Measurements from ENCODE around the gene RADIL.

Gene RADIL

GRCh38 chr7:4760952-4761351 is 122.6 kb downstream of the RADIL start (continued):
- TF ChIP-seq, protein P1, sequence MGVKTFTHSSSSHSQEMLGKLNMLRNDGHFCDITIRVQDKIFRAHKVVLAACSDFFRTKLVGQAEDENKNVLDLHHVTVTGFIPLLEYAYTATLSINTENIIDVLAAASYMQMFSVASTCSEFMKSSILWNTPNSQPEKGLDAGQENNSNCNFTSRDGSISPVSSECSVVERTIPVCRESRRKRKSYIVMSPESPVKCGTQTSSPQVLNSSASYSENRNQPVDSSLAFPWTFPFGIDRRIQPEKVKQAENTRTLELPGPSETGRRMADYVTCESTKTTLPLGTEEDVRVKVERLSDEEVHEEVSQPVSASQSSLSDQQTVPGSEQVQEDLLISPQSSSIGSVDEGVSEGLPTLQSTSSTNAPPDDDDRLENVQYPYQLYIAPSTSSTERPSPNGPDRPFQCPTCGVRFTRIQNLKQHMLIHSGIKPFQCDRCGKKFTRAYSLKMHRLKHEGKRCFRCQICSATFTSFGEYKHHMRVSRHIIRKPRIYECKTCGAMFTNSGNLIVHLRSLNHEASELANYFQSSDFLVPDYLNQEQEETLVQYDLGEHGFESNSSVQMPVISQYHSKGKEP (tag by site-specific recombination; IDR thresholded peaks at IDR 0.05), result no peak
- TF ChIP-seq ZNF555 (tag by site-specific recombination; conservative IDR thresholded peaks at IDR 0.05) (no peak), ZNF626 (tag by site-specific recombination; IDR thresholded peaks at IDR 0.05) (no peak), ZNF658 (tag by site-specific recombination; IDR thresholded peaks at IDR 0.05) (no peak), ZSCAN30 (tag by site-specific recombination; IDR thresholded peaks at IDR 0.05) (no peak), SETDB1 (IDR thresholded peaks at IDR 0.05; ENCODE audit: insufficient read length, low read length) (no peak), ZNF549 (tag by site-specific recombination; IDR thresholded peaks at IDR 0.05) (no peak)

- ChIA-PET CTCF (interaction anchor here (0.6 kb wide), 1 partner anchor 186 kb away, joined by 3 read pairs; no protein-coding TSS in a partner anchor), POLR2A (no interaction called here)
- no peak for TF ChIP-seq SP3 (tag by site-specific recombination; IDR thresholded peaks at IDR 0.05)
- TF ChIP-seq ZNF169 (tag by site-specific recombination; IDR thresholded peaks at IDR 0.05), result no peak
- TF ChIP-seq, protein P2, sequence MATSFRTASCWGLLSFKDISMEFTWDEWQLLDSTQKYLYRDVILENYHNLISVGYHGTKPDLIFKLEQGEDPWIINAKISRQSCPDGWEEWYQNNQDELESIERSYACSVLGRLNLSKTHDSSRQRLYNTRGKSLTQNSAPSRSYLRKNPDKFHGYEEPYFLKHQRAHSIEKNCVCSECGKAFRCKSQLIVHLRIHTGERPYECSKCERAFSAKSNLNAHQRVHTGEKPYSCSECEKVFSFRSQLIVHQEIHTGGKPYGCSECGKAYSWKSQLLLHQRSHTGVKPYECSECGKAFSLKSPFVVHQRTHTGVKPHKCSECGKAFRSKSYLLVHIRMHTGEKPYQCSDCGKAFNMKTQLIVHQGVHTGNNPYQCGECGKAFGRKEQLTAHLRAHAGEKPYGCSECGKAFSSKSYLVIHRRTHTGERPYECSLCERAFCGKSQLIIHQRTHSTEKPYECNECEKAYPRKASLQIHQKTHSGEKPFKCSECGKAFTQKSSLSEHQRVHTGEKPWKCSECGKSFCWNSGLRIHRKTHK (tag by site-specific recombination; IDR thresholded peaks at IDR 0.05), result no peak
- TF ChIP-seq ZNF654 (tag by site-specific recombination; IDR thresholded peaks at IDR 0.05; ENCODE audit: low read depth), result no peak
- Histone ChIP-seq H3K9me3 (ENCODE audit: control insufficient read depth, insufficient read depth, low read depth, low read length) (no peaks in the 10 kb centered on the region), H3K36me3 (ENCODE audit: control insufficient read depth in 2 of 2, insufficient read depth in 1 of 2, low read length in 2 of 2) (peaks cover 26 to 91% of the 10 kb centered on the region in 2 experiments; a peak in 2 of 3 replicates), H3K4me3 (ENCODE audit: low read depth, low read length) (no peak overlapping the region), H3K27ac (ENCODE audit: extremely low read depth, low read depth, low read length) (no peak overlapping the region), H3K4me1 (ENCODE audit: control insufficient read depth, insufficient read depth, low read length) (no peaks in the 10 kb centered on the region)
Measured at GRCh38 chr7:4759211-4759610, 124.3 kb downstream of the RADIL start.

DNA sequence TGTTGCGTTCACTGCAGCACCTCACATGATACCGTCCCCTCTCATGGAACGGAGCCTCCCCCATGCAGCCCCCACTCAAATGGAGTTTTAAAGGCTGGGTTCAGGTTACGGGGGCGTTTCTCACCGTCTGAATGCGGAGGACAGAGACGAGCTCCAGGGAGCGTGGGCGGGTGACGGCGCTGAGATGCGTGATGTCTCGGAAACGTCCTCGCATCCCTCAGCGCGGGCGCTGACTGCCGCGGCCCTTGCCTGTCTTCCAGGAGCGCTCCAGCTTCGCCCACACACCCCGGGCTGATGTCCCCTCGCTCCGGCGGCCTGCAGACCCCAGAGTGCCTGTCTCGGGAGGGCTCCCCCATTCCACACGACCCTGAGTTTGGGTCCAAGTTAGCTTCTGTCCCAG is 124.7 kb downstream of the RADIL start:
- H3K27ac ChIP-seq (ENCODE audit: extremely low read depth, low read depth, low read length), result no peak overlapping the region
- CTCF ChIA-PET, result interaction anchor here (0.6 kb wide), 1 partner anchor 185 kb away, joined by 3 read pairs; no protein-coding TSS in a partner anchor
- POLR2A ChIA-PET, result no interaction called here
- no peaks in the 10 kb centered on the region for H3K4me1 ChIP-seq (ENCODE audit: control insufficient read depth, insufficient read depth, low read length)
- H3K9me3 ChIP-seq (ENCODE audit: control insufficient read depth, insufficient read depth, low read depth, low read length), result no peaks in the 10 kb centered on the region
- no peak for TF ChIP-seq SCRT2 (tag by site-specific recombination; IDR thresholded peaks at IDR 0.05)
- no peak for TF ChIP-seq ZNF391 (tag by site-specific recombination; IDR thresholded peaks at IDR 0.05; ENCODE audit: borderline replicate concordance, low read depth)
- no peak overlapping the region for H3K4me3 ChIP-seq (ENCODE audit: low read depth, low read length)
- peaks cover 26 to 88% of the 10 kb centered on the region in 2 experiments; a peak in 2 of 3 replicates for H3K36me3 ChIP-seq (ENCODE audit: control insufficient read depth in 2 of 2, insufficient read depth in 1 of 2, low read length in 2 of 2)

DNA sequence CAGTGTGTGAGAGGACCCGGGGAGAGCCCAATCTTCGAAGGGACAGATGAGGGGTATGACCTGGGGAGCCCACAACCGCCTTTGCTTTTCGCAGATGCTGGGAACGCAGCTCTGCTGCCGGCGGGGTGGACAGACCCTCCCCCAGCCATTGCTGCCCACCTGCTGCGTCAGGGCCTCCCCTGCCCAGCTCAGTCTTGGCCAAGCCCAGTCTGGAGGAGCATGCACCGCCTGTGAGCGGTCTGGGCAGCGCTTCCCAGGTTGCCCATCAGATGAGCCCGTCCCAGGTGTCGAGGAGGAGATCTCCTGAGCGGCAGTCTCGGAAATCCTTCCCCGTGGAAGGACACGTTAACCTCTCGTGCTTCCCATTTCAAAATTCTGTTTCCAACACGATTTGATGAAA is 125.4 kb downstream of the RADIL start:
- ChIA-PET POLR2A (interaction anchor here (0.7 kb wide), 1 partner anchor 17 kb away, joined by 3 read pairs; no protein-coding TSS in a partner anchor), CTCF (no interaction called here)
- Histone ChIP-seq H3K4me3 (ENCODE audit: low read depth, low read length) (no peak overlapping the region), H3K9me3 (ENCODE audit: control insufficient read depth, insufficient read depth, low read depth, low read length) (no peaks in the 10 kb centered on the region), H3K27ac (ENCODE audit: extremely low read depth, low read depth, low read length) (no peak overlapping the region), H3K4me1 (ENCODE audit: control insufficient read depth, insufficient read depth, low read length) (no peaks in the 10 kb centered on the region), H3K36me3 (ENCODE audit: control insufficient read depth in 2 of 2, insufficient read depth in 1 of 2, low read length in 2 of 2) (peaks cover 26 to 81% of the 10 kb centered on the region in 2 experiments; a peak in 2 of 3 replicates)
- TF ChIP-seq, protein P3, sequence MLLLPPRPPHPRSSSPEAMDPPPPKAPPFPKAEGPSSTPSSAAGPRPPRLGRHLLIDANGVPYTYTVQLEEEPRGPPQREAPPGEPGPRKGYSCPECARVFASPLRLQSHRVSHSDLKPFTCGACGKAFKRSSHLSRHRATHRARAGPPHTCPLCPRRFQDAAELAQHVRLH (tag by site-specific recombination; IDR thresholded peaks at IDR 0.05), result no peak
- TF ChIP-seq ZNF473 (tag by site-specific recombination; IDR thresholded peaks at IDR 0.05) (no peak), BCL6B (tag by site-specific recombination; IDR thresholded peaks at IDR 0.05) (no peak), INSM2 (tag by site-specific recombination; IDR thresholded peaks at IDR 0.05) (no peak), TCF7L2 (IDR thresholded peaks at IDR 0.05; ENCODE audit: borderline replicate concordance, low read depth, low read length) (no peak), ZNF629 (tag by site-specific recombination; IDR thresholded peaks at IDR 0.05) (no peak), ZNF341 (tag by site-specific recombination; IDR thresholded peaks at IDR 0.05; ENCODE audit: low read depth) (no peak), ZNF175 (tag by site-specific recombination; IDR thresholded peaks at IDR 0.05) (no peak), ZNF133 (tag by site-specific recombination; IDR thresholded peaks at IDR 0.05) (no peak), OSR2 (tag by site-specific recombination; IDR thresholded peaks at IDR 0.05) (no peak)
